Ureter (tissue), 1 donor: ENCODE results near the gene ZMAT5. TPM values are rescaled to one million over a fixed set of nuclear protein-coding genes. Genes with fewer than 3 reads are reported as not detected.
"Not testable (repeated sequence)": the region's sequence is repeated elsewhere in the genome, so short reads cannot be mapped to it uniquely, and the experiment has no call there.

Experiments
- DNase-seq: peaks from one replicate; pipeline ENCODE4 v3.0.0-alpha.2; 2020; ENCODE audit warnings: low spot score
- total RNA-seq: library from RNA; stranded (reverse); gene quantifications from one replicate; pipeline ENCODE4 v1.2.4, GENCODE V29; 2023
- donor health status: DM: yes; HTN: yes; CAD: no.

The ZMAT5 gene
- total RNA-seq, 1 donor from 2014 or later, result 21.8 TPM

DNA sequence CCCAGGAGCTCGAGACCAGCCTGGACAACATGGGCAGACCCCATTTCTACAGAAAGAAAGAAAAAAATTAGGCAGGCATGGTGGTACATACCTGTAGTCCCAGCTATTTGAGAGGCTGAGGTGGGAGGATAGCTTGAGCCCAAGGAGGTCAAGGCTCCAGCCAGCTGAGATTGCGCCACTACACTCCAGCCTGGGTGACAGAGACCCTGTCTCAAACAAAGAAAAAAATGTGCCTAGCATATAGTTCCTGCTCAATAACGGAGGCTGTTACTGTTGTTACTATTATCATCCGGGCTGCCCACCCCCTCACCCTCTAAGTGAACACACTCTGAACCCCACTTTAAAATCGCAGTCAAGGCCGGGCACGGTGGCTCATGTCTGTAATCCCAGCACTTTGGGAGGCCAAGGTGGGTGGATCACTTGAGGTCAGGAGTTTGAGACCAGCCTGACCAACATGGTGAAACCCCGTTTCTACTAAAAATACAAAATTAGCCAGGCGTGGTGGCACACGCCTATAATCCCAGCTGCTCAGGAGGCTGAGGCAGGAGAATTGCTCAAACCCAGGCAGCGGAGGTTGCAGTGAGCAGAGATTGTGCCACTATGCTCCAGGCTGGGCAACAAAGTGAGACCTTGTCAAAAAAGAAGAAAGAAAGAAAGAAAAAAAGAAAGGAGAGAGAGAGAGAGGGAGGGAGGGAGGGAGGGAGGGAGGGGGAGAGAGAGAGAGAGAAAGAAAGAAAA is 12.0 kb downstream of the ZMAT5 start:
- DNase-seq, result not testable (repeated sequence)

DNA sequence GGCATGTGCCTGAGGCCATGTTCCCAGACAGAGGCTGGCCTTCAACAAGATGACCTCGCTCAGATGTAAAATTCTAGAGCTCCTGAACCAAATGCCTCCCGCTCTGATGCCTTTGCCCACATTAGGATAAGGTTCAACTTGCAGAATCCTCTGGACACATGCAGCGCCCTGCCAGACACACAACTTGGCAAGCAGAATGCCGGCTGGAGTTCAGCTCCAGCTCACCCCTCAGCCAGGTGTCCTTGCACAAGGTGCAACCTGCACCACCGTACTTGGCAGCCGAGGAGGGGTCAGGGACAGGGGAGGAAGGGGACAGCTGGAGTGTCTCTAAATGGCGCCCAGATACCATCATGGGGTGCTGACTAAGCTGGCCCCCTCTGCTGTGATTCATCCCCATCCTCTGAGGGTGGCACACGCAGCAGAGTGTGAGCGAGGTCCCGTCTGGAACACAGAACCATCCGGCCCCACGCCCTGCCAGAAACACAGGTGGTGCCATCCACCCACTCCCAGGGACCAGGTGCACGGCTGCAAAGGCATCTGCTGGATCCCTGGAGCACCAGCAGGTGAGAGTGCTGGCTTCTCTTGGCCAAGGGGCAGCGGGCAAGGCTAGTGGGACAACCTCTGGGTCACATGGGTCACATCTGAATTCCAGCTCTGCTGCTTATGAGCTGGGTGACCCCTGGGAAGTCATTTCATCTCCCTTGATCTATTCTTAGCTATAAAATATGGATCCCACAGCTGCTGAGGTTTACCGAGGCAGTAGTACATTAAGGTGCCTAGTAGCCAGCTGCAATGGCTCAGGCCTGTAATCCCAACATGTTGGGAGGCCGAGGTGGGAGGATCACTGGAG is 12.8 kb downstream of the ZMAT5 start:
- no peak for DNase-seq

DNA sequence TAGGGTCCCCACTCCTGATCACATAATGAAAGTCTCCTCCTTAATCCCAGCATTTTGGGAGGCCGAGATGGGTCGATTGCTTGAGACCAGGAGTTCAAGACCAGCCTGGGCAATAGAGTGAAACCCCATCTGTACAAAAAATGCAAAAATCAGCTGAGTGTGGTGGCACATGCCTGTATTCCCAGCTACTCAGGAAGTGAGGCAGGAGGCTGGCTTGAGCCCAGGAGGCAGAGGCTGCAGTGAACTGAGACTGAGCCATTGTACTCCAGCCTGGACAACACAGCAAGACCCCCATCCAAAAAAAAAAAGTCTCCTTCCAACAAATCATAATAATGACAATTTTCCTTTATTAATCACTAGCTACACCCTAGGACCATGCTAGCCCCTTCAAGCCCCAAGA is 15.1 kb downstream of the ZMAT5 start:
- DNase-seq, result no peak

DNA sequence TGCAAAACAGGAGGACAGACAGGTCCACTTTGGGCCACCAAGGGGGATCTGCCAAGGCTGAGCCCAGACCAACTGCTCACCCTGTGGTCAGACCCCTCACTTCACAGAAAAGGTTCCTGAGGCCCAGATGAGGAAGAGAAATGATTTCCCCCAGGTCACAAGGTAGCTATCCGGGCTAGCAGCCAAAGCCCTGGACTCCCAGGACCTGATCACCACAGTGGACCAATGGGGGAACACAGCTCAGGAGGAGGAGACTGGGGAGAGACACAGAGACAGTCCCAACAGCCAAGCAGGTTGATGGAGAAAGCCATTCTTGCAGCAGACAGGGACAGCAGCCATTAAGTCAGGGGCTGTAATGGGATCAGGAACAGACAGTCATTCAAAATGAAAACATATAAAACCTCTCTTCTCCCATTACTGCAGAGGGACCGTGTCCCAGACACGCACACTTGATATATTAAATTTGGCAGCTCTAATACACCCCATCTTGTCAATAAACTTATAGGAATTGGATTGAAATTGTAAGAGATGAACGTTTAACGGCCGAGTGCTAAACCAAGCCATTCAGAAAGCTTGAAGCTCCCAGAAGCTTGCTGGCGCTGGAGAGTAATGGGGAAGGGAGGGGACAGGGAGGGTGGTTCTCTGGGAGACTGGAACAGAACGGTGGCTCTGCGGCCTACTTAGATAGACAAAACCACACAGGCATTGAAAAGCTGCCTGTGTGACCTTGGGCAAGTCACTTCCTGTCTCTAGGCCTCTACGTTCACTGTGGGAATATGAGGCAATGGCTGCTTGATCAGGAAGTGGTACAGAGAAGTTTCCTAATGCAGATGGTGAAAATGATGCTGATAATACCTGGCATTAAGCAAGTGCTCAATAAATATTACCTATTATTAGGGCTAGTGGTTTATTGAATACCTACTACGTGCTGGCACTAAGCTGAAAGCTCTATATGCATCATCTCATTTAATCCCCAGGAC is 16.0 kb downstream of the ZMAT5 start:
- no peak for DNase-seq

DNA sequence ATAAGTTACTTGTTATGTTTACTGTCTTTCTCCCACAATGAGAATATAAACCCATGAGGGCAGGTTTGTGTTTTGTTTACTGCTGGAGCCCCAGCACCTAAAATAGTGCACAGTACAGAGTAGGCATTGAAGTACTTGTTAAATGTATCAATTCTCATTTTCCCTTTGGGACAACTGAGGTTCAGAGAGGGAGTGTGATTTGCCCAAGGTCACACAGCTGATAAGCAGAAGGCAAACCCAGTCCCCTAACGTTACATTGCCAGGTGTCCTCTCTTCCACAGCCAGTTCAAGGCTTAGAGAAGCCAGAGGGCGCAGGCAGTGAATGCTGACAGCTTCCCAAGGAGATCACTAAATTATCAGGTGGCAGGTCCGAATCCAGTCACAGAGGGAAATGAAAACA is 16.8 kb downstream of the ZMAT5 start:
- no peak for DNase-seq

DNA sequence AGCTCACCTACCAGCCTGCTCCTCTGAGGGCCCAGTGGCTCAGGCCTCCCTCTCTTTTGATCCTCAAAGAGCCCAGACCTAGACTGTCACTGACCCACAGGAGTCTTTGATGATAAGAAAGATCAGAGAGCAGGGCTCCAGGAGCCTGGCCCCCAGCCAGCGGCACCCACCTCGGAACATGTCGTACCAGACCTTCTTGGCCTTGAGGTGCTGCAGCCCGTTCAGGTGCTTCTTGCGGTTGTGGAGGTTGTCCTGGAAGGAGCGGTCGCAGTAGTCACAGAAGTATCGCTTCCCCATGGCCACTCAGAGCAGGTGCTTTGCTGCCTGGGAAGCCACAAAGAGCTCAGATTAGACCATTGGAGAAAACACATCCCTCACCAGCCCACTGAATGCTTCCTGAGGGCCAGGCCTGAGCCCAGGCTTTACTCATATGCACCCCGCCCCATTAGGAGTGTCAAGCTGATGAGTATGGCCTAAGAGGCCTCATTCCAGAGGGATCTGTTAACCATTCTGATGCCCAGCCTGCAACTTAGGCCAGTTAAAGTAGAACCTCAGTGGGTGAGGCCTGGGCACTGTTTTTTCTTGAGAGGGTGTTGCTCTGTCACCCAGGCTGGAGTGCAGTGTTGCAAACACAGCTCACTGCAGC is 18.4 kb downstream of the ZMAT5 start:
- no peak for DNase-seq

DNA sequence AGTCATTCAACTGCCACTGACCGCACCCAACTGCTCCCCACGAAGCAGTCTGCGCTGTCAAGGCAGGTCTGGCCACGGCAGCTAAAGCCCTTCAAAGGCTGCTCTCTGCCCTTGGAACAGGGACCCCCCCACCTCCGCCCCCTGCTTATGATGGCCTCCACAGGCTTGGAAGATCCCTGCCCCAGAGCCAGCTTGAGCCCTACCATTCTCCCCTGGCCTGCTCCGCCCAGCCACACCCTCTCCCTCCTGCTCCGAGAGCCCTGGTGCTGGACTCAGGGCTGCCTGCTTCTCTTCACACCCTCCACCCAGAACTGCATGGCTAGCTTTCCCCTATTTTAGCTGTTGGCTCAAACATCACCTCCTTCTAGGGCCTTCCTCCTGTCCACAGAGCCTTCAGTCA is 19.0 kb downstream of the ZMAT5 start:
- DNase-seq, result no peak

DNA sequence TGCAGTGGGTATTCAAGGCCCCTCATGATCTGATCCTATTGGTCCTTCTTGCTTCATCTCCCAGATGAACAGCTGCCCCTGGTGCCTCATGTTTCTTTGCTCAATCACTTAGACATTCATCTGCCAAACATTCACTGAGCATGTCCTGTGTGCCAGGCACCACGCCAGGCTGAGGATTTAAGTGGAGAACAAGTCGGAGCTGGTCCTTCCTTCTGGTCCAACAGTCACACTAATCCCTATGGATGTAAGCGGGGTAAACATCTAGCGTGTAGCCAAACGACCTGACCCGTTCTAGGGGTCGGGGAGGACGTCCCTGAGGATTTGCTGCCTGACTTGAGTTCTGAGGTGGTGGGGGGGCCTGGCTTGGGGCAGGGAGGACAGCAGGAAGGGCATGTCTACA is 21.9 kb downstream of the ZMAT5 start:
- peak; percentile 61 for DNase-seq

DNA sequence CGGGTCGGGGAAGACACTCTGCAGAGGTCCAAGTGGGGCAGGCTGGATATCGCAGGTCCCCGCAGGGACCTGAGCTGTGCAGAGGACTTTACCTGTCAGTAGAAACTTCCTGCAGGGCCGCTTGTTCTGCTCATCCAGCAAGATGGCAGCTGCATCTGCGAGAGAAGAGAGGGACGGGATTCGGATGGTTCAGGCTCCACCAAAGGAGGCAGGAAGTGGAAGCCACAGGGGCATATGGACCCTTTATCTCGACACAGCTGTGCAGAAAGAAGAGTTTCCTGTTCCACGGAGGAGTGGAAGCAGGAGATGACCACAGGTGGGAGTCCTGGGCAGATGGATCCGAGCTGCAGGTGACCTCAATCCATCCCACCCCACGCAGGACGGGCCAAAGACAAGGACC is 24.5 kb downstream of the ZMAT5 start:
- DNase-seq, result no peak

DNA sequence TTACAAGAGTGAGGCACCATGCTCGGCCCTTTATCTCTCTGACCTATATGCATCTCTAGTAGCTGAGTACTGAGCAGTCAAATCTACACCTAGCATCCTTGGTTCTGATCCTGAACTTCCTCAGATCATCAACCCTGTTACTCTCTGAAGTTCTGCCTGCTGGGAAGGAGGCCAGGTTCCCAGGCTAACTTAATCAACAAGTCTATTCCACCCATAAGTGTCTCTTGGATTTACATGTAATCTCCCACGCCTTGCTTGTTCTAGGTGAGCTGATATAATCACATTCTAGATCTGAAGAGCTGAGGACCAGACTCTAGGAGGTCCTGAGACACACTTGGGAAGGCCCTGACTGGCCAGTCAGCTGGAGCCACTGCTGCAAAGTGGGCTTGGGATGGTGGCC is 24.9 kb downstream of the ZMAT5 start:
- DNase-seq, result no peak

DNA sequence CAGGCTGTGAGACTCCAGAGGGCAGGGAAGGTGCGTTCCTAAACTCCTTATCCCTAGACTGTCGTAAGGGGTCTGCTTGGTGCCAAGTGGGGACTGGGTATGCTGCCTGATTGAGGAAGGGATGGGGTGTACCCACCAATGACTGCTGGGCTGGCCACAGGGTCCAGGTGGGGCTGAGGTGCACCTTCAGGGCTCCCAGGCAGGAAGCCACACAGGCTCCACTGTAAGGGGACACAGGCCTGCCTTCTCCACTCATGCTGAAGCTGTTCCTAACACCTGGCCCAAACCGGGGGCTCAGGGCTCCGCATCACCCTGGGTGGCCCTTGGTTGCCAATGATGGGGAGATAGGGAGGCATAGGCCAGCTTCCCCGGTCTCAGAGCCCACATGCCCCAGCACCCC is 26.6 kb downstream of the ZMAT5 start:
- DNase-seq, result no peak

DNA sequence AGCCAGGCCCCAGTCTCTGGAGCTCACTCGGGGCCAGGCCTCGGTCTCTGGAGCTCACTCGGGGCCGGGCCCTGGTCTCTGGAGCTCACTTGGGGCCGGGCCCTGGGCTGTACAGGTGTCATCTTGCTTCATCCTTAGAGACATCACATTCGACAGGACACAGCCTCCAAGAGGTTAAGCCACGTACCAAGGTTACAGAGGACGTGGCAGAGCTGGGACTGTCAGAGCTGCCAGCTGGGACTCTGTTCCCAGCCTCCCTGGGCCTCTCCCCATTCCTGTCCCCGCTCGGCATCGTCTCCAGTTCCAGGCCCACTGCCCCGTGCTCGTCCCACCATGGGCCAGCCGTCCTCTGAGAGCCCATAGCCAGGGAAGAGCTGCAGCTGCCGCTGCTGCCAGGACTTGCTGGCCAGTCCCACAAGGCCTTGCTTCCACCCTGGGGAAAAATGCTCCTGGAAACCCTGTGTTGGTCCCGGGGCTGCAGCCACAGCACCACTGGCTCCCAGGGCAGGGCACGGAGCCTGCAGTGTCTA is 27.4 kb downstream of the ZMAT5 start:
- no peak for DNase-seq

DNA sequence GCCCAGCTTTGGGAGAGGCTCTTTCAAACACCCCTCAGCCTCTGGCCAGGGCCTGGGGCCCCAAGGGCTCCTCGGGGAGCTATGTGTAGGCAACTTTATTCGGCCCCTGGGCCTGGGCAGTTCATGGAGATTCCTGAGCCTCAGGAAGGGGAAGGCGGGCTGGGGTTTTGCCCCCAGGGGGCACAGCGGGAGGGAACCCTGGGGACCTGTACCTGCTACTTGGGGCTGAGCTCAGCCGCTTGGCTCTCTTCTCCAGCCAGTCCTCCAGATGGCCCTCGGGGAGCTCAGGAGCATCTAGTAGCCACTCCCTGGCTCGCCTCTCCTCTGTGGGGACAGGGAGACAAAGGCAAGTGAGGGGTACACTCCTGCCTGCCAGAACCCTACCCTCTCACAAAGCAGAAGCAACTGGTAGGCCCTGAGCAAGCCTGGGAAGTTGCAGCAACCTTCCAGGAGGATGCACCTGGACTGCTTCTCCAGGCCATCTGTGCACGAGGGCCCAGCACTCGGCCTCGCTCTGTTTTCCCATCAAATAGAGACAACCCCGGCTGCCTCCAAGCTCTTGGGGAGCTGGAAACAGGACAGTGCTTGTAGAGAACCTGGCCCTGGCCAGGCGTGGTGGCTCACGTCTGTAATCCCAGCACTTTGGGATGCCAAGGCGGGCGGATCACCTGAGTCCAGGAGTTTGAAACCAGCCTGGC is 28.5 kb downstream of the ZMAT5 start:
- no peak for DNase-seq

DNA sequence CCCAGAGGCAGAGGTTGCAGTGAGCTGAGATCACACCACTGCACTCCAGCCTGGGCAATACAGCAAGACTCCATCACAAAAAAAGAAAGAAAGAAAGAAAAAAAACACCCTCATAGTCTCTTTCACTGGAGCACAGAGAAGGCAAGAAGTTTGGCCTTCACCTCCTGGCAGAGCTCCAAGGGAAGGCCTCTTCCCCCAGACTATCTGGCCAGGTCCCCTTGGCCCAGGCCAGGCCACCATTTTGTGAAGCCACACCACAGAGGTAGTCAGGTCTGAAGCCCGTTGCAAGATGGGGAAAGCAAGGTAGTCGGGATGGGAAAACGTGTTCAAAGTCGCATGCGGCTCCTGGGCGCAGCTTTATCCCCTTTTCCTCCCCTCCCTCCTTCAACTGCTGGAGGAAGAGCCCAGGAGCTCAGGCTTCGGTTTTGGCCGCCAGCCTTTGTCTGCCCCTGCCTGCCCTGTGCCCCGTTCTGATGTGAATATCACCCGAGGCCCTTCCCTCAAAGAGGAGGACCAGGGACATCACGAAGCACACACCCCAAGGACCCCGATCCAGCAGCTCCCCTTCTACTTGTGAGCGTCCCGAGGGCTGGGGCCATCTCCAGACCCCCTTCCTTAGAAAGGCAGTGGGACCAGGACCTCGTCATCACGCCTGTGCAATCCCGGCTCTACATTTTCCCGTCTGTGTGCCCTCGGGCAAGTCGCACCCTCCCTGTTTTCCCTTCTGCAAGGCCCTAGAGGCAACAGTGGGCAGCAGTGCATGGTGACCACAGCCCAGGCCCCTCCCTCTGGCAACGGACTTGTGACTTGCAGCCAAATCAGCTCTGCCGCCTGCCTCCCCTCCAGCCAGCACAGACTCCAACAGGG is 29.3 kb downstream of the ZMAT5 start:
- DNase-seq, result no peak

DNA sequence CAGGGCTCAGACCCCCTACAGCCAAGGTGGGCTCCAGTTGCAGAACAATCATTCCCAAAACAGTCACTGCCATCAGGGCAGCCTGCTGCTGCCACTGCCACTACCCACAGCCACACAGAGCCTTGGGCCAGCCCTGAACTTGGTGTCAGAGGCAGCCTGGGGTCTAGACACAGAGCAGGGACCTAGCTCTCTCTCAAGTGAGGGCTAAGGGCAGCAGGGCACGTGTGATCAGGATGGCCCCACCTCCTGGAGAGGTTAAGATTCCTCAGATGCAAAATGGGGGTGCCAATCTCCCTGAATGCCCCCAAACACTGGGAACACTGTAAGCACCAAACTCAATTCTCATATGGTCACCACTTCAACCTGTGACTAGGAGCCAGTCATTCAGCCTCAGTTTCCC is 31.4 kb downstream of the ZMAT5 start:
- no peak for DNase-seq

DNA sequence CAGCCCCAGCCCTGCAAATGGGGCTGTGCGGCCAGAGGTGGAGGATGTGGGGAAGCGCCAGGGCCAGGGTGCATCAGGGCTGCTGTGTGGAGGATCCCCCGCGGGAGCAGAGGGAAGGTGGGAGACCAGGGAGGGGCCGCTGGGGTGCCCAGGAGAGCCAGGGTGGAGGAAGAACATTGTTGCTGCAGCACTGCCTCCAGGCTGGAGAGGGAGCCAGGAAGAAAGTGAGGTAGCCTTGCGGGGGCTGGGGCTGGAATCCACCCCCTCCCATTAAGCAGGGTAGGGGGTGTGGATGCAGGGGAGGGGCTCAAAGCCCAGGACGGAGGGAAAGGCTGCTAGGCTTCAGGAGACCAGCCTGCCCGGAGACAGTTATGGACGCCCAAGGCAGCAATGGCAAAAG is 32.0 kb downstream of the ZMAT5 start:
- DNase-seq, result no peak

DNA sequence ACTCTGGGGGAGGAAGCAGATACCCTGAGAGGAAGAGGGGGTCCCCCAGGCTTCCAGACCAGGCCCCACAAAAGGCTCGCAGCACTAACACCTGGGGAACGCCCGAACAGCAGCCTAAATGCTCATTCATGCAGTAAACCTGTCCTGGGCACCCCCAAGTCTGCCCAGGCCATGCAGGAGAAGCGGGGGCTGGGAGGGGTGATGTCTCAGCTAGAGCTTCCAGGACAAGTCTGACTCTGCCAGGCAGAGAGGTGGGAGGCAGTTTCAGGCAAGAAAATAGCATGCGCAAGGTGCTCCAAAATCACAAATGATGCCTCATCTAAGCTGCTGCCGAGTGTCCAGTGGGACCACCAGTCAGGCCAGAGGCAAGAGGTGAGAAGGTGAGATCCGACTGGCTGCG is 32.4 kb downstream of the ZMAT5 start:
- no peak for DNase-seq

DNA sequence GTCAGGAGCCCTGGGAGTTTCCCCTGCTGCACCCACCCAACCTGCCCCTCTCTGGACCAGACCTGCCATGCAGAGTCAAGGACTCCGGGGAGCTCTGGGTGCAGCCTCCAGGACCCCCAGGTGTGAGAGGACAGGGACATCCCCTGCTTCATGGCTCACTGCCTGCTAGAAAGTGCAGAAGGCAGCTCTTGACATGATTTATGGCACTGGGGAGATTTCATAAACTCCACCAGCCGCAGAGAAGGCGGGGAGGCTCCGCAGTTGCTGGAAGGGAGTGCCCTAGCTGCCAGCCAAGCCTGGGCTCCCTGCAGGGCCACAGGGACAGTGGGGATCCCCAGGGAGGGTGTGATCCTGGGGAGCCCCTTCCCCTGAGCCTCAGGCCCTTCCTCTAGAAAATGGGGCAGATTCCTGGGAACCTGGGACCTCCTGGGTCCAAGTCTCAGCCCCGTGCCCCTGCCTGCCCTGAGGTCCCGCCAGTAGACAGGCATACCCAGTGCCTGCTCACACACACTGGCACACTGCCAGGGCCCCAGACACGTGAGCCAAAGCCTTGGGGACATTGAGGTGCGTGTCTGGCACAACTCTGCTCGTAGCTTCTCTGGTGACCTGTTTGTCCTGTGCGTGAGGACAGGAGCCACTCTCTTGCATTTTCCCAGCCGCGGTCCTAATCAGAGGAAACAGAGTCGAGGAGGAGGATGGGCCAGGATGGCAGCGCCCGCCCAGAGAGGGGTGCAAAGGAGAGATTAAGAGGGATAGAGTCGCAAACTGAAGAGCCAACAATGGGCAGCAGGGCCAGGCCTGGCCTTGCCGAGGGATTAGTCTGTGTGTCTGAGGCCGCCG is 33.2 kb downstream of the ZMAT5 start:
- peak; percentile 57 for DNase-seq

DNA sequence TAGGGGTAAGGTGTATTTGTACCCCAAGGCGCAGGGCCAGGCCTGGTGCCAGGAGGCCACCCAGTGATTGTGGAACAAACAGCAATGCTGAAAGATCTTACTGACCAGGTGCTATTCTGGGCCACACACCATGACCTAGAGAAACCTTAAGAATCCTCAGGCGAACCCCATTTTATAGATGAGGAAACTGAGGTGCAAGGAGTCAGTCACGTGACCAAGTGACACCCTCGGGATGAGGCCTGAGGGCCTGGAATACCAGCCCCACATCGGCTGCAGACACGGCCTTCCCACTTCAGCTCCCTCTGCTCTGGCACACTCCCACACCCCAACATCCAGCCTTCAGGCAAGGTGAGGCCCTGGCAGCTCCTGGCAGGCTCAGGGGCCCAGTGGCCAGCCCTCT is 33.9 kb downstream of the ZMAT5 start:
- no peak for DNase-seq
